Measurements from ENCODE around the gene FOXL3. TPM values are rescaled to one million over a fixed set of nuclear protein-coding genes. Genes with fewer than 3 reads are reported as not detected.

Gene FOXL3
- total RNA-seq, 6 experiments from 2014 or later: not detected

GRCh38 chr7:270351-270983 is 19.5 kb upstream of the FOXL3 start:
- H3K36me3 ChIP-seq: no peaks in the 10 kb centered on the region
- TF ChIP-seq POLR2A (IDR thresholded peaks at IDR 0.05): no peak
- TF ChIP-seq, protein P1, sequence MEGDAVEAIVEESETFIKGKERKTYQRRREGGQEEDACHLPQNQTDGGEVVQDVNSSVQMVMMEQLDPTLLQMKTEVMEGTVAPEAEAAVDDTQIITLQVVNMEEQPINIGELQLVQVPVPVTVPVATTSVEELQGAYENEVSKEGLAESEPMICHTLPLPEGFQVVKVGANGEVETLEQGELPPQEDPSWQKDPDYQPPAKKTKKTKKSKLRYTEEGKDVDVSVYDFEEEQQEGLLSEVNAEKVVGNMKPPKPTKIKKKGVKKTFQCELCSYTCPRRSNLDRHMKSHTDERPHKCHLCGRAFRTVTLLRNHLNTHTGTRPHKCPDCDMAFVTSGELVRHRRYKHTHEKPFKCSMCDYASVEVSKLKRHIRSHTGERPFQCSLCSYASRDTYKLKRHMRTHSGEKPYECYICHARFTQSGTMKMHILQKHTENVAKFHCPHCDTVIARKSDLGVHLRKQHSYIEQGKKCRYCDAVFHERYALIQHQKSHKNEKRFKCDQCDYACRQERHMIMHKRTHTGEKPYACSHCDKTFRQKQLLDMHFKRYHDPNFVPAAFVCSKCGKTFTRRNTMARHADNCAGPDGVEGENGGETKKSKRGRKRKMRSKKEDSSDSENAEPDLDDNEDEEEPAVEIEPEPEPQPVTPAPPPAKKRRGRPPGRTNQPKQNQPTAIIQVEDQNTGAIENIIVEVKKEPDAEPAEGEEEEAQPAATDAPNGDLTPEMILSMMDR (IDR thresholded peaks at IDR 0.05): no peak
- ATAC-seq (no peak), DNase-seq (peak in 1 of 3 donors; percentile 43)
- no peaks in the 10 kb centered on the region for H3K9me3 ChIP-seq
- WGBS (ENCODE audit: insufficient coverage, low coverage, low lambda C conversion rate, missing lambda C conversion rate): 0% methylated on average over 1 of the region's 11 CpGs
- H3K27ac ChIP-seq: no peak overlapping the region
- H3K27me3 ChIP-seq: no peaks in the 10 kb centered on the region
- H3K4me1 ChIP-seq: no peaks in the 10 kb centered on the region
- intact Hi-C loops (cut with DNase I): no loop called here
- no peak overlapping the region for H3K4me3 ChIP-seq

DNA sequence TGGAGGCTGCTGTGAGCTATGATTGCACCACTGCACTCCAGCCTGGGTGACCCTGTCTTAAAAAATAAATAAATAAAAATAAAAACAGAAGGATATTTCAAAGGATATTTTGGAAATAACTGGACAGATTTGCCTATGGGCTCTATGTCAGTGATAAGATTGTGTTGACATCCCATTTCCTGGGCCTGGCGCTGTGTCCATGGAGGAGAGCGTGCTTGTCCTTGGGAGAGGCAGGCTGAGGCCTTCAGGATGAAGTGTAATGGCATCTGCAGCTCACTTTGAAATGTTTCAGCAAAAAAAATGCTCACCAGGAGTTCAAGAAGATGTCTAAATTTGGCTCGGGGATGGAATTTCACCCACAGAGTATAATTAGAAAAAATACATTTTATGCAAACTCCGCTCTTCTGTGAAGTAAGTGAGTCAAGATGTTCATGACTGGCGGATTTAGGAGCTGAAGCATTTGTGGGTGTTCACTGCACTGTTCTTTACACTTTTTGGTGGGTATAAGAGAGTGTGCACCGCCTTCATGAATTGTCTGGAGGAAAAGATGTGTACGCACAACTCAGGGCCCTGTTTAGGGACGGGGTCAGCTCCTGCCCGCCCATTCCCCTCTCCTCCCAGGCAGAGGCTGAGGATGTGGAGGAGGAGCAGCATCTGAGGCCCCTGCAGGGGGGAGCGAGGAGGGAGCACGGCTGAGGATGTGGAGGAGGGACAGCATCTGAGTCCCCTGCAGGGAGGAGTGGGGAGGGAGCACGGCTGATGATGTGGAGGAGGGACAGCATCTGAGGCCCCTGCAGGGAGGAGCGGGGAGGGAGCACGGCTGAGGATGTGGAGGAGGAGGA is 18.5 kb upstream of the FOXL3 start:
- Histone ChIP-seq H3K36me3 (no peaks in the 10 kb centered on the region), H3K27ac (no peak overlapping the region), H3K9me3 (no peaks in the 10 kb centered on the region), H3K4me1 (no peaks in the 10 kb centered on the region), H3K4me3 (no peak overlapping the region), H3K27me3 (no peaks in the 10 kb centered on the region)
- TF ChIP-seq, protein P1 (IDR thresholded peaks at IDR 0.05): no peak
- no peak for TF ChIP-seq POLR2A (IDR thresholded peaks at IDR 0.05)
- 78% methylated on average over 11 of the region's 14 CpGs for WGBS (ENCODE audit: insufficient coverage, low coverage, low lambda C conversion rate, missing lambda C conversion rate)
- intact Hi-C loops (cut with DNase I): no loop called here
- DNase-seq: peak in 1 of 3 donors; percentile 22
- ATAC-seq: no peak

- intact Hi-C loops (cut with DNase I): no loop called here
- no peaks in the 10 kb centered on the region for H3K9me3 ChIP-seq
- no peaks in the 10 kb centered on the region for H3K36me3 ChIP-seq
- TF ChIP-seq, protein P1 (IDR thresholded peaks at IDR 0.05): no peak
- no peak for TF ChIP-seq POLR2A (IDR thresholded peaks at IDR 0.05)
- no peaks in the 10 kb centered on the region for H3K27me3 ChIP-seq
- no peak overlapping the region for H3K4me3 ChIP-seq
- WGBS (ENCODE audit: insufficient coverage, low coverage, low lambda C conversion rate, missing lambda C conversion rate): 79% methylated on average over 8 of the region's 18 CpGs
- H3K4me1 ChIP-seq: no peaks in the 10 kb centered on the region
- H3K27ac ChIP-seq: no peak overlapping the region
- no peak for ATAC-seq
- peak in 1 of 3 donors; percentile 26 for DNase-seq
Observed at GRCh38 chr7:272108-272615, 17.8 kb upstream of the FOXL3 start.

GRCh38 chr7:272631-273030 is 17.3 kb upstream of the FOXL3 start:
- H3K9me3 ChIP-seq: no peaks in the 10 kb centered on the region
- no peaks in the 10 kb centered on the region for H3K36me3 ChIP-seq
- peak in 1 of 3 donors; percentile 21 for DNase-seq
- no peaks in the 10 kb centered on the region for H3K4me1 ChIP-seq
- no peak overlapping the region for H3K4me3 ChIP-seq
- WGBS (ENCODE audit: insufficient coverage, low coverage, low lambda C conversion rate, missing lambda C conversion rate): 91% methylated on average over 7 of the region's 14 CpGs
- H3K27ac ChIP-seq: no peak overlapping the region
- intact Hi-C loops (cut with DNase I): no loop called here
- no peak for TF ChIP-seq POLR2A (IDR thresholded peaks at IDR 0.05)
- TF ChIP-seq, protein P1 (IDR thresholded peaks at IDR 0.05): no peak
- H3K27me3 ChIP-seq: no peaks in the 10 kb centered on the region
- no peak for ATAC-seq

Measured in right lobe of liver (tissue), 6 donors.